ENCODE data around the gene MRPL14.

Gene MRPL14

GRCh38 chr6:44152533-44152932, 25.3 kb upstream of the MRPL14 start:
- peaks cover 16% of the 10 kb centered on the region for H3K36me3 ChIP-seq (ENCODE audit: control insufficient read depth, insufficient read depth, low read length)
- TF ChIP-seq CTCF (IDR thresholded peaks at IDR 0.05; ENCODE audit: insufficient read depth, low read length, poor library complexity, severe bottlenecking): no peak
- H3K27me3 ChIP-seq (replicated peaks; ENCODE audit: control insufficient read depth, insufficient read depth, low read length): no peaks in the 10 kb centered on the region
- no peak for DNase-seq (ENCODE audit: extremely low read depth, insufficient read length)
- H3K4me3 ChIP-seq (replicated peaks; ENCODE audit: low read depth, low read length): no peak overlapping the region

DNA sequence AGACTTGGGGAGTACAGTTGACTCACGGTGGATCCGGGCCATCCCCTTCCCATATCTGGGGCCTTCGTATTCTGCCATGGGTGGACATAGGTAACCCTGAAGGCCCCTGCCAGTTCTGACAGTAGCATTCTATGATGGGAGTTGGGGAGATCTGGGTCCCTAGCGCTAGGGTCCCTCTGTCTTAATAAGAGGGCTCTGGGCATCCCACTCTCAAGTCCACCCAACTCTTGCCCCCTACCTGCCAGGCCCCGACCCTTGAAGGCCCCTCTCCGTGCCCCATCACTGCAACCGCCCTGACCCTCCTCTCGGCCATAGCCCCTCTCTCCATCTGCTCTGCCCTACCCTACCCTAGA, 24.8 kb upstream of the MRPL14 start:
- no peak for DNase-seq (ENCODE audit: extremely low read depth, insufficient read length)
- Histone ChIP-seq H3K4me3 (replicated peaks; ENCODE audit: low read depth, low read length) (no peak overlapping the region), H3K27me3 (replicated peaks; ENCODE audit: control insufficient read depth, insufficient read depth, low read length) (no peaks in the 10 kb centered on the region), H3K36me3 (ENCODE audit: control insufficient read depth, insufficient read depth, low read length) (peaks cover 21% of the 10 kb centered on the region)
- no peak for TF ChIP-seq CTCF (IDR thresholded peaks at IDR 0.05; ENCODE audit: insufficient read depth, low read length, poor library complexity, severe bottlenecking)

GRCh38 chr6:44151348-44152108, 24.3 kb upstream of the MRPL14 start:
- no peaks in the 10 kb centered on the region for H3K27me3 ChIP-seq (replicated peaks; ENCODE audit: control insufficient read depth, insufficient read depth, low read length)
- peak; percentile 79 for DNase-seq (ENCODE audit: extremely low read depth, insufficient read length)
- peaks cover 21% of the 10 kb centered on the region for H3K36me3 ChIP-seq (ENCODE audit: control insufficient read depth, insufficient read depth, low read length)
- TF ChIP-seq CTCF (IDR thresholded peaks at IDR 0.05; ENCODE audit: insufficient read depth, low read length, poor library complexity, severe bottlenecking): peak; percentile 98
- no peak overlapping the region for H3K4me3 ChIP-seq (replicated peaks; ENCODE audit: low read depth, low read length)

GRCh38 chr6:44150317-44150917, 23.2 kb upstream of the MRPL14 start:
- H3K4me3 ChIP-seq (replicated peaks; ENCODE audit: low read depth, low read length): no peak overlapping the region
- H3K36me3 ChIP-seq (ENCODE audit: control insufficient read depth, insufficient read depth, low read length): peaks cover 21% of the 10 kb centered on the region
- no peaks in the 10 kb centered on the region for H3K27me3 ChIP-seq (replicated peaks; ENCODE audit: control insufficient read depth, insufficient read depth, low read length)
- no peak for TF ChIP-seq CTCF (IDR thresholded peaks at IDR 0.05; ENCODE audit: insufficient read depth, low read length, poor library complexity, severe bottlenecking)
- DNase-seq (ENCODE audit: extremely low read depth, insufficient read length): no peak

DNA sequence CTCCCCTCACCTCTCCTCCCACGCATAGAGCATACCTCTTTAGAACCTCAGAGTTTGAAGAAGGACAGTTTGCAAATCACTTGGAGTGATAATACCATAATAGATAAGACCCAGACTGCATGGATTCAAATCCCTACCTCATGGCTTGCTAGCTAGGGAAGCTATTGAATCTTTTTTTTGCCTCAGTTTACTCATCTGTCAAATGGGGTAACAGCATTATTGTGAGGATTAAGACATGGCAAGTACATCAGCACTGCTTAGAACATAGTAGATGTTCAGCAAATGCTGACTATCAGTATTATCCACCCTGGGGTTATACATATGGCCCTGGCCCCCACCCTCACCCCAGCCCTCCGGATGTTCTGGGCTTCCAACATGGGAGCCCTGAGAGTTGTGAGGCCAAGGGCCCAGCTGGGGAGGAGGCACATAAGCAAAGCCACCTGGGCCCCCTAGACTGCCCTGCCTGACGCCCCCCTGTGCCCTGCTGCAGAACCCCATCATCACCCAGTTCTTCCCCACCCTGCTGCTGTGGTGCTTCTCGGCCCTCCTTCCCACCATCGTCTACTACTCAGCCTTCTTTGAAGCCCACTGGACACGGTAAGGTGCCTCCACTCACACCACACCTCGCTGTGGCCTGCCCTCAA, 22.2 kb upstream of the MRPL14 start:
- DNase-seq (ENCODE audit: extremely low read depth, insufficient read length): no peak
- no peak for TF ChIP-seq CTCF (IDR thresholded peaks at IDR 0.05; ENCODE audit: insufficient read depth, low read length, poor library complexity, severe bottlenecking)
- Histone ChIP-seq H3K27me3 (replicated peaks; ENCODE audit: control insufficient read depth, insufficient read depth, low read length) (no peaks in the 10 kb centered on the region), H3K36me3 (ENCODE audit: control insufficient read depth, insufficient read depth, low read length) (peaks cover 21% of the 10 kb centered on the region), H3K4me3 (replicated peaks; ENCODE audit: low read depth, low read length) (no peak overlapping the region)

All from GM06990 (cell line).